HepG2 (cell line): ENCODE measurements around the gene STK36. TPM values are rescaled to one million over a fixed set of nuclear protein-coding genes. Genes with fewer than 3 reads are reported as not detected.
A peak's percentile ranks its signal among the peaks of the same experiment; 100 is the strongest.

Experiments
- ATF7 ChIP-seq, 2 experiments: fragments of 450-650 bp in 1 of 2; sonication (generic) in 1 of 2; formaldehyde crosslinking in 1 of 2; IDR thresholded peaks; 2 replicates each; pipeline versions ENCODE4 v1.4.0 to v1.6.1; 2016 to 2020; ENCODE audit warnings: antibody characterized with exemption in 1 of 2, mild to moderate bottlenecking in 1 of 2, missing genetic modification reagents in 1 of 2
- DNMT3B ChIP-seq: conservative IDR thresholded peaks from 2 replicates; pipeline ENCODE4 v1.6.1; 2016; ENCODE audit warnings: missing biosample characterization, control low read depth
- HINFP ChIP-seq: sonication (generic); formaldehyde crosslinking; IDR thresholded peaks from 2 replicates; pipeline ENCODE4 v1.4.0; 2020; ENCODE audit warnings: low read depth, mild to moderate bottlenecking, missing genetic modification reagents
- HMG20A ChIP-seq: IDR thresholded peaks from 2 replicates; pipeline ENCODE4 v1.6.1; 2016; ENCODE audit warnings: borderline replicate concordance
- HOXA7 ChIP-seq: sonication (generic); formaldehyde crosslinking; IDR thresholded peaks from 2 replicates; pipeline ENCODE4 v1.8.1; 2022; ENCODE audit warnings: mild to moderate bottlenecking, missing genetic modification reagents, moderate library complexity
- NR2C2 ChIP-seq: sonication (generic); formaldehyde crosslinking; IDR thresholded peaks from 2 replicates; pipeline ENCODE4 v1.4.0; 2020; ENCODE audit warnings: missing genetic modification reagents, mild to moderate bottlenecking, moderate library complexity, borderline replicate concordance
- RAD51 ChIP-seq: fragments of 450-650 bp; IDR thresholded peaks from 2 replicates; pipeline ENCODE4 v1.6.1; 2016; ENCODE audit warnings: borderline replicate concordance
- SNAPC2 ChIP-seq: sonication (generic); formaldehyde crosslinking; IDR thresholded peaks from 2 replicates; pipeline ENCODE4 v1.8.1; 2022; ENCODE audit warnings: mild to moderate bottlenecking, missing genetic modification reagents
- TCF7 ChIP-seq: sonication (generic); IDR thresholded peaks from 2 replicates; pipeline ENCODE4 v1.6.1; 2016; ENCODE audit warnings: antibody characterized with exemption, low read depth
- ZFP82 ChIP-seq: sonication (generic); formaldehyde crosslinking; IDR thresholded peaks from 2 replicates; pipeline ENCODE4 v1.5.1; 2020; ENCODE audit warnings: mild to moderate bottlenecking, missing genetic modification reagents, borderline replicate concordance
- ZNF232 ChIP-seq: sonication (generic); formaldehyde crosslinking; IDR thresholded peaks from 2 replicates; pipeline ENCODE4 v1.4.0; 2020; ENCODE audit warnings: missing genetic modification reagents, borderline replicate concordance
- ZNF556 ChIP-seq: sonication (generic); formaldehyde crosslinking; IDR thresholded peaks from 2 replicates; pipeline ENCODE4 v1.4.0; 2020; ENCODE audit warnings: mild to moderate bottlenecking, missing genetic modification reagents, borderline replicate concordance
- ZNF558 ChIP-seq: sonication (generic); formaldehyde crosslinking; IDR thresholded peaks from 2 replicates; pipeline ENCODE4 v1.9.0; 2022; ENCODE audit warnings: mild to moderate bottlenecking, missing genetic modification reagents, borderline replicate concordance
- ZSCAN30 ChIP-seq: sonication (generic); formaldehyde crosslinking; IDR thresholded peaks from 2 replicates; pipeline ENCODE4 v1.5.0; 2020; ENCODE audit warnings: mild to moderate bottlenecking, missing genetic modification reagents
- polyA plus RNA-seq, 8 experiments: library from polyadenylated mRNA; depleted of rRNA in 3 of 8; stranded (reverse) in 7 of 8; unstranded in 1 of 8; fragments of >200 nt; fragmentation: Illumina TruSeq in 4 of 8; extraction: Trizol in 4 of 8; gene quantifications; 2 replicates each; pipeline versions ENCODE4 v1.2.1 to v1.2.3, GENCODE V29; 2011 to 2016; ENCODE audit warnings: low read depth in 4 of 8, missing spikeins in 1 of 8, mixed read lengths in 1 of 8; ENCODE audit not compliant: insufficient read depth in 1 of 8
- total RNA-seq, 5 experiments: library from RNA; depleted of rRNA; stranded (reverse); fragments of >200 nt; fragmentation: Illumina TruSeq; extraction: Trizol; gene quantifications; 2 replicates each; pipeline ENCODE4 v1.2.3, GENCODE V29; 2016; ENCODE audit warnings: low read depth in 1 of 5
- TF ChIP-seq, protein P1 (sequence below): sonication (generic); formaldehyde crosslinking; IDR thresholded peaks from 2 replicates; pipeline ENCODE4 v1.4.0; 2020; ENCODE audit warnings: mild to moderate bottlenecking, missing genetic modification reagents
- TF ChIP-seq, protein P2 (sequence below): sonication (generic); formaldehyde crosslinking; IDR thresholded peaks from 2 replicates; pipeline ENCODE4 v1.4.0; 2020; ENCODE audit warnings: mild to moderate bottlenecking, missing genetic modification reagents

STK36 gene
- total and polyA plus RNA-seq, 2 of the 13 experiments (the other 11 are each of a cell fraction or from before 2014, with no cell fraction given), result 45.9 to 83.5 TPM

- TF ChIP-seq, protein P1, sequence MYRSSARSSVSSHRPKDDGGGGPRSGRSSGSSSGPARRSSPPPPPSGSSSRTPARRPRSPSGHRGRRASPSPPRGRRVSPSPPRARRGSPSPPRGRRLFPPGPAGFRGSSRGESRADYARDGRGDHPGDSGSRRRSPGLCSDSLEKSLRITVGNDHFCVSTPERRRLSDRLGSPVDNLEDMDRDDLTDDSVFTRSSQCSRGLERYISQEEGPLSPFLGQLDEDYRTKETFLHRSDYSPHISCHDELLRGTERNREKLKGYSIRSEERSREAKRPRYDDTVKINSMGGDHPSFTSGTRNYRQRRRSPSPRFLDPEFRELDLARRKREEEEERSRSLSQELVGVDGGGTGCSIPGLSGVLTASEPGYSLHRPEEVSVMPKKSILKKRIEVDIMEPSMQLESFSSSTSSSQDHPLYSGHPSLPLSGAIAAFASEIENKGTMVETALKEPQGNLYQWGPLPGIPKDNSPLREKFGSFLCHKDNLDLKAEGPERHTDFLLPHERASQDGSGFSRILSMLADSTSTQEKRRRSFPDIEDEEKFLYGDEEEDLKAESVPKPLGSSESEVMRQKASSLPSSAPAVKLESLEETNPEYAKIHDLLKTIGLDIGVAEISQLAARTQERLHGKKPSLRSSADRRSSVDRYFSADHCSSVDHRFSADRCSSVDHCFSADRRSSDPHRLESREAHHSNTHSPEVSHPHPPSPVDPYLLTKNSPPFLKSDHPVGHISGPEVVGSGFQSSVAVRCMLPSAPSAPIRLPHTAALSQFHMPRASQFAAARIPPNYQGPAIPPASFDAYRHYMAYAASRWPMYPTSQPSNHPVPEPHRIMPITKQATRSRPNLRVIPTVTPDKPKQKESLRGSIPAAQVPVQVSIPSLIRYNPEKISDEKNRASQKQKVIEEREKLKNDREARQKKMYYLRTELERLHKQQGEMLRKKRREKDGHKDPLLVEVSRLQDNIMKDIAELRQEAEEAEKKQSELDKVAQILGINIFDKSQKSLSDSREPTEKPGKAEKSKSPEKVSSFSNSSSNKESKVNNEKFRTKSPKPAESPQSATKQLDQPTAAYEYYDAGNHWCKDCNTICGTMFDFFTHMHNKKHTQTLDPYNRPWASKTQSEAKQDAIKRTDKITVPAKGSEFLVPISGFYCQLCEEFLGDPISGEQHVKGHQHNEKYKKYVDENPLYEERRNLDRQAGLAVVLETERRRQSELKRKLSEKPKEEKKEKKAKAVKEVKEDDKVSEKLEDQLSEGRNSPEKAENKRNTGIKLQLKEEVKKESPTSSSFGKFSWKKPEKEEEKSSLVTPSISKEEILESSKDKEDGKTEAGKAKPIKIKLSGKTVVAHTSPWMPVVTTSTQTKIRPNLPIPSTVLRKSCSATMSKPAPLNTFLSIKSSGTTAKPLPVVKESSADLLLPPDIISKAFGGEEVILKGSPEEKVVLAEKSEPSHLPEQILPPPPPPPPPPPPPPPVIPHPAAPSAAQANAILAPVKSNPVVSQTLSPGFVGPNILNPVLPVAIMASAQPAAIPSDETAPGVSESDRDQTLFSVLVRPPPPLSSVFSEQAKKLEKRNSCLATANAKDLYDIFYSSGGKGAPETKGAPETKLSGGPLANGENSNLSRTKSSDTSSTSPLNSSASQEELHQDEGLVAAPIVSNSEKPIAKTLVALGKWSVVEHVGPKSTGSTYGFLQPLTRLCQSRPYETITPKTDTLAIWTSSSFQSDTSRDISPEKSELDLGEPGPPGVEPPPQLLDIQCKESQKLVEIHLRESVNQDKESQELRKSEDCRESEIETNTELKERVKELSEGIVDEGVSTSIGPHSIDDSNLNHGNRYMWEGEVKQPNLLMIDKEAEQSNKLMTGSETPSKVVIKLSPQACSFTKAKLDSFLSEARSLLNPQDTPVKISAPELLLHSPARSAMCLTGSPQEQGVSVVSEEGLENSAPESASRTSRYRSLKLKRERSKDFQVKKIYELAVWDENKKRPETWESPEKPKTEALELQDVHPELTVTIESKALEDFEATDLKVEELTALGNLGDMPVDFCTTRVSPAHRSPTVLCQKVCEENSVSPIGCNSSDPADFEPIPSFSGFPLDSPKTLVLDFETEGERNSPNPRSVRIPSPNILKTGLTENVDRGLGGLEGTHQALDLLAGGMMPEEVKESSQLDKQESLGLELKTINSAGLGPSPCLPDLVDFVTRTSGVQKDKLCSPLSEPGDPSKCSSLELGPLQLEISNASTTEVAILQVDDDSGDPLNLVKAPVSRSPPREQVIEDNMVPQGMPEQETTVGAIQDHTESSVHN, result peak; percentile 85; the same call in 1 of the 2 replicates
- TF ChIP-seq ZNF556 (peak; percentile 80; the same call in 1 of the 2 replicates), TCF7 (peak; percentile 50; the same call in 1 of the 2 replicates), DNMT3B (CRISPR knock-in tag) (peak; percentile 83; the same call in 1 of the 2 replicates), HMG20A (peak; percentile 96), ATF7 (IDR thresholded peaks at IDR 0.05) (no peak), ATF7 (CRISPR knock-in tag; IDR thresholded peaks at IDR 0.05) (0 out of 2 replicates have a peak, but pooled peaks have one; percentile 33), RAD51 (no peak), HOXA7 (CRISPR knock-in tag) (no peak), ZNF558 (CRISPR knock-in tag) (peak; percentile 75; the same call in 1 of the 2 replicates), HINFP (CRISPR knock-in tag) (peak; percentile 38; the same call in 1 of the 2 replicates), NR2C2 (CRISPR knock-in tag) (peak; percentile 81), SNAPC2 (0 out of 2 replicates have a peak, but pooled peaks have one; percentile 43), ZFP82 (CRISPR knock-in tag) (no peak), ZSCAN30 (no peak), ZNF232 (peak; percentile 73; the same call in 1 of the 2 replicates)
- TF ChIP-seq, protein P2, sequence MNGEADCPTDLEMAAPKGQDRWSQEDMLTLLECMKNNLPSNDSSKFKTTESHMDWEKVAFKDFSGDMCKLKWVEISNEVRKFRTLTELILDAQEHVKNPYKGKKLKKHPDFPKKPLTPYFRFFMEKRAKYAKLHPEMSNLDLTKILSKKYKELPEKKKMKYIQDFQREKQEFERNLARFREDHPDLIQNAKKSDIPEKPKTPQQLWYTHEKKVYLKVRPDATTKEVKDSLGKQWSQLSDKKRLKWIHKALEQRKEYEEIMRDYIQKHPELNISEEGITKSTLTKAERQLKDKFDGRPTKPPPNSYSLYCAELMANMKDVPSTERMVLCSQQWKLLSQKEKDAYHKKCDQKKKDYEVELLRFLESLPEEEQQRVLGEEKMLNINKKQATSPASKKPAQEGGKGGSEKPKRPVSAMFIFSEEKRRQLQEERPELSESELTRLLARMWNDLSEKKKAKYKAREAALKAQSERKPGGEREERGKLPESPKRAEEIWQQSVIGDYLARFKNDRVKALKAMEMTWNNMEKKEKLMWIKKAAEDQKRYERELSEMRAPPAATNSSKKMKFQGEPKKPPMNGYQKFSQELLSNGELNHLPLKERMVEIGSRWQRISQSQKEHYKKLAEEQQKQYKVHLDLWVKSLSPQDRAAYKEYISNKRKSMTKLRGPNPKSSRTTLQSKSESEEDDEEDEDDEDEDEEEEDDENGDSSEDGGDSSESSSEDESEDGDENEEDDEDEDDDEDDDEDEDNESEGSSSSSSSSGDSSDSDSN, result peak; percentile 54
Observed at GRCh38 chr2:218733171-218734021, 61.5 kb downstream of the STK36 start (continued).
